ENCODE measurements around the gene KIR2DL4.
"Not testable (repeated sequence)": the region's sequence is repeated elsewhere in the genome, so short reads cannot be mapped to it uniquely, and the experiment has no call there.

The KIR2DL4 gene

GRCh38 chr19:54805665-54806515 lies 2.5 kb downstream of the KIR2DL4 start:
- no peak for DNase-seq (ENCODE audit: low read depth)
- no peak overlapping the region for H3K4me3 ChIP-seq (ENCODE audit: control insufficient read depth, low read depth, low read length)
- TF ChIP-seq CTCF (IDR thresholded peaks at IDR 0.05; ENCODE audit: control insufficient read depth, insufficient read depth, low read depth, low read length, missing control alignments) = no peak

GRCh38 chr19:54806516-54806838 lies 3.1 kb downstream of the KIR2DL4 start:
- TF ChIP-seq CTCF (IDR thresholded peaks at IDR 0.05; ENCODE audit: control insufficient read depth, insufficient read depth, low read depth, low read length, missing control alignments) = no peak
- DNase-seq (ENCODE audit: low read depth) = no peak
- H3K4me3 ChIP-seq (ENCODE audit: control insufficient read depth, low read depth, low read length) = no peak overlapping the region

- H3K4me3 ChIP-seq (ENCODE audit: control insufficient read depth, low read depth, low read length); DNase-seq (ENCODE audit: low read depth): not testable (repeated sequence)
Measured at GRCh38 chr19:54814571-54814970, 11.2 kb downstream of the KIR2DL4 start.

- H3K4me3 ChIP-seq (ENCODE audit: control insufficient read depth, low read depth, low read length); DNase-seq (ENCODE audit: low read depth): not testable (repeated sequence)
Measured at GRCh38 chr19:54816251-54816650, 12.8 kb downstream of the KIR2DL4 start, which contains the start of gene KIR3DL1. Gene KIR3DL1, plus strand, starts transcription at chr19:54816468.

GRCh38 chr19:54817670-54818536 lies 14.5 kb downstream of the KIR2DL4 start:
- no peak overlapping the region for H3K4me3 ChIP-seq (ENCODE audit: control insufficient read depth, low read depth, low read length)
- TF ChIP-seq CTCF (IDR thresholded peaks at IDR 0.05; ENCODE audit: control insufficient read depth, insufficient read depth, low read depth, low read length, missing control alignments) = no peak
- no peak for DNase-seq (ENCODE audit: low read depth)

GRCh38 chr19:54824416-54824815 lies 21.0 kb downstream of the KIR2DL4 start:
- not testable (repeated sequence) for H3K4me3 ChIP-seq (ENCODE audit: control insufficient read depth, low read depth, low read length); DNase-seq (ENCODE audit: low read depth)

- H3K4me3 ChIP-seq (ENCODE audit: control insufficient read depth, low read depth, low read length); DNase-seq (ENCODE audit: low read depth): not testable (repeated sequence)
Measured at GRCh38 chr19:54825326-54825725, 21.9 kb downstream of the KIR2DL4 start.

- not testable (repeated sequence) for DNase-seq (ENCODE audit: low read depth); H3K4me3 ChIP-seq (ENCODE audit: control insufficient read depth, low read depth, low read length)
Measured at GRCh38 chr19:54828064-54828463, 24.7 kb downstream of the KIR2DL4 start.

GRCh38 chr19:54832496-54832895 lies 29.1 kb downstream of the KIR2DL4 start, which contains the start of gene KIR2DS4:
Gene KIR2DS4, plus strand, starts transcription at chr19:54832676.
- H3K4me3 ChIP-seq (ENCODE audit: control insufficient read depth, low read depth, low read length); DNase-seq (ENCODE audit: low read depth): not testable (repeated sequence)

- H3K4me3 ChIP-seq (ENCODE audit: control insufficient read depth, low read depth, low read length); DNase-seq (ENCODE audit: low read depth): not testable (repeated sequence)
Measured at GRCh38 chr19:54835126-54835525, 31.7 kb downstream of the KIR2DL4 start.

- DNase-seq (ENCODE audit: low read depth); H3K4me3 ChIP-seq (ENCODE audit: control insufficient read depth, low read depth, low read length): not testable (repeated sequence)
Measured at GRCh38 chr19:54837522-54837921, 34.1 kb downstream of the KIR2DL4 start.

GRCh38 chr19:54843171-54843570 lies 39.8 kb downstream of the KIR2DL4 start:
- not testable (repeated sequence) for H3K4me3 ChIP-seq (ENCODE audit: control insufficient read depth, low read depth, low read length); DNase-seq (ENCODE audit: low read depth)

- DNase-seq (ENCODE audit: low read depth); H3K4me3 ChIP-seq (ENCODE audit: control insufficient read depth, low read depth, low read length): not testable (repeated sequence)
Measured at GRCh38 chr19:54850061-54850640, 46.7 kb downstream of the KIR2DL4 start, which contains the start of gene KIR3DL2. Gene KIR3DL2, plus strand, starts transcription at chr19:54850443. Its CDS starts 33 bp downstream, at chr19:54850476.

Data from AG09309 (cell line).